Measurements from ENCODE around the gene DMKN.

DNA sequence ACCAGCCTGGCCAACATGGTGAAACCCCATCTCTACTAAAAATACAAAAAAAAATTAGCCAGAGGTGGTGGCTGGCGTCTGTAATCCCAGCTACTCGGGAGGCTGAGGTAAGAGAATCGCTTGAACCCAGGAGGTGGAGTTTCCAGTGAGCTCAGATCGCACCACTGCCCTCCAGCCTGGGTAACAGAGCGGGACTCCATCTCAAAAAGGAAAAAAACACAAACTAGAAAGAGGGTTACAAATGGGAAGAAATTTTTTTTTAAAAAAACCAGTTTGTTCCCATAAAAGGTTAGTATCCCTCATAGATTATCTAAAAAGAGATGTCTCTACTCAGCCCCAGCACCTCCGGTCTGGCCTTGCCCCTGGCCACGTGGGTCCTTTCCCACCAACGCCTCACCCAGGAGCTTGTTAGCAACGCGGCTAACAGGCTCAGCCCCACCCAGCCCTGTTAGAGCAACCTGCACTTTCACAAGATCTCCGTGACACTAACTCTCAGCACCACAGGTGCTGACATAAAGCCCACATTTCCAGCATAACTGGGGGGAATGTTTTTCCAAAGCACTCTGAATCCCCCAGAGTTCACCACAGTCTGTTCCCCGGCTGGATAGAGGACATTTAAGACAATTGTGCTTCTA lies 4.3 kb downstream of the DMKN start:
- TF ChIP-seq YY1 (IDR thresholded peaks at IDR 0.05; ENCODE audit: insufficient read depth, insufficient read length) (no peak), SUZ12 (IDR thresholded peaks at IDR 0.05; ENCODE audit: extremely low read depth, insufficient read depth, insufficient read length) (no peak), ZNF274 (IDR thresholded peaks at IDR 0.05; ENCODE audit: low read depth, low read length) (no peak)
